Osteocyte (in vitro differentiated cells): ENCODE data around the gene TERT. TPM values are rescaled to one million over a fixed set of nuclear protein-coding genes. Genes with fewer than 3 reads are reported as not detected.

Experiments used
- DNase-seq: peaks from one replicate; pipeline ENCODE4 v3.0.0; 2021; ENCODE audit warnings: mixed read lengths; ENCODE audit not compliant: unreplicated experiment; ENCODE audit errors: extremely low spot score
- H3K27ac Mint-ChIP-seq: one replicate; pipeline ENCODE4 v1.8.0; 2021; ENCODE audit warnings: mild to moderate bottlenecking, mixed read lengths; ENCODE audit not compliant: unreplicated experiment
- H3K27me3 Mint-ChIP-seq: one replicate; pipeline ENCODE4 v1.8.0; 2021; ENCODE audit warnings: mixed read lengths; ENCODE audit not compliant: unreplicated experiment
- H3K36me3 Mint-ChIP-seq: one replicate; pipeline ENCODE4 v1.8.0; 2021; ENCODE audit warnings: mixed read lengths; ENCODE audit not compliant: unreplicated experiment
- H3K4me1 Mint-ChIP-seq: one replicate; pipeline ENCODE4 v1.8.0; 2021; ENCODE audit warnings: mixed read lengths; ENCODE audit not compliant: unreplicated experiment
- H3K4me3 Mint-ChIP-seq: one replicate; pipeline ENCODE4 v1.8.0; 2021; ENCODE audit warnings: mild to moderate bottlenecking, moderate library complexity, mixed read lengths; ENCODE audit not compliant: unreplicated experiment
- H3K9me3 Mint-ChIP-seq: one replicate; pipeline ENCODE4 v1.8.0; 2021; ENCODE audit warnings: mixed read lengths; ENCODE audit not compliant: unreplicated experiment
- total RNA-seq: library from RNA; stranded (reverse); gene quantifications from 2 replicates; pipeline ENCODE4 v1.2.1, GENCODE V29; 2021
- TF ChIP-seq, protein P1 (sequence below): fragments of 200-600 bp; sonication (generic); IDR thresholded peaks from 2 replicates; pipeline ENCODE4 v1.5.0; 2021; ENCODE audit warnings: antibody characterized with exemption, mild to moderate bottlenecking, moderate library complexity

TERT gene
- total RNA-seq, 1 donor from 2014 or later: not detected

DNA sequence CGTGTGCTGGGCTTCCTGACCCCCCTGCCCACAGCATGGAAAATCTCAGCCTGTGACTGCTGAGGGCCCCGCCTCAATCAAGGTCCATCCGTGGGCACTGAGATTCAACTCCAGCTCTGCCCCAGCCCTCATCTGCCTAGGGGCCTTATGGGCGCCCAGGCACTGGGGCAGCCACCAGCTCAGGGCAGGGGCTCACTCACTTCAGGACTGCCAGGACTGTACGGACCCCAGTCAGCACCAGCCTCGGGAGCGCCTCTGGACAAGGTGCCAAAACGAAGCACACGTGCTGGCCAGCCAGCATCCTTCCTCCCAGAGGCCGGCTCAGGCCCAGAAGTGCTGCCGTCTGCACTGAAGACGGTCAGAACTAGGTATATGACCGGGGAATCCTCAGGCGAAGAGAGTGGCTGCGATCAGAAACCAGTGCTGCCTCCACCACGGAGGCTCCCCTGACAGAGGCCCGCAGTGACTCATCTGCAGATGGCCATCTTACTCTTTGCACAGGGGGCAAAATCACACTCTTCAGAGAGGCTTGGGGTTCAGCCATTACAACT lies 30.4 kb upstream of the TERT start:
- H3K4me3 Mint-ChIP-seq: no peak overlapping the region
- no peak overlapping the region for H3K27ac Mint-ChIP-seq
- peaks cover 22% of the 10 kb centered on the region for H3K4me1 Mint-ChIP-seq
- TF ChIP-seq, protein P1, sequence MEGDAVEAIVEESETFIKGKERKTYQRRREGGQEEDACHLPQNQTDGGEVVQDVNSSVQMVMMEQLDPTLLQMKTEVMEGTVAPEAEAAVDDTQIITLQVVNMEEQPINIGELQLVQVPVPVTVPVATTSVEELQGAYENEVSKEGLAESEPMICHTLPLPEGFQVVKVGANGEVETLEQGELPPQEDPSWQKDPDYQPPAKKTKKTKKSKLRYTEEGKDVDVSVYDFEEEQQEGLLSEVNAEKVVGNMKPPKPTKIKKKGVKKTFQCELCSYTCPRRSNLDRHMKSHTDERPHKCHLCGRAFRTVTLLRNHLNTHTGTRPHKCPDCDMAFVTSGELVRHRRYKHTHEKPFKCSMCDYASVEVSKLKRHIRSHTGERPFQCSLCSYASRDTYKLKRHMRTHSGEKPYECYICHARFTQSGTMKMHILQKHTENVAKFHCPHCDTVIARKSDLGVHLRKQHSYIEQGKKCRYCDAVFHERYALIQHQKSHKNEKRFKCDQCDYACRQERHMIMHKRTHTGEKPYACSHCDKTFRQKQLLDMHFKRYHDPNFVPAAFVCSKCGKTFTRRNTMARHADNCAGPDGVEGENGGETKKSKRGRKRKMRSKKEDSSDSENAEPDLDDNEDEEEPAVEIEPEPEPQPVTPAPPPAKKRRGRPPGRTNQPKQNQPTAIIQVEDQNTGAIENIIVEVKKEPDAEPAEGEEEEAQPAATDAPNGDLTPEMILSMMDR: no peak
- peaks cover 38% of the 10 kb centered on the region for H3K36me3 Mint-ChIP-seq
- no peak for DNase-seq
- peaks cover 6% of the 10 kb centered on the region for H3K9me3 Mint-ChIP-seq
- H3K27me3 Mint-ChIP-seq: no peaks in the 10 kb centered on the region

DNA sequence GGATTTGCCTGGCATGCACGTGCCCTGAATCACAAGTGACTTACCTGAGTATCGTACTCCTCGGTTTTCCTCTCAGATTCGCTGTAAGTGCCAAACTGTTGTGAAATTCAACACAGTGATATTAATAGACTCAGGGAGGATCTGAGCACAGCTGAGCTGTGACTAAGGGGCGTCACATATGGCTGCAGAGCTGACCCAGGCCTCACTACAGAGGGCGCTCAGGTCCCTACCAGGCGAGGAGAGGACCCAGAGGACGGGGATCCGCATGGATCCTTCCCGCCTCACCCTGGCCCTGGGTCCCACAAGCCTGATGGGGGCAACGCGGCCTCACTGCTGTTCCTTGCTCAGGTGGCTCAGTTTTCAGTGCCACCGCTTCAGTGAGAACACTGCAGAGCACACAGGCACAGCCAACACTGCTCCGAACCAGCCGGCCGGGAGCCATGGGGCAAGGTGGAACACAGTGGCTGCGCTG lies 29.9 kb upstream of the TERT start:
- H3K9me3 Mint-ChIP-seq: peaks cover 6% of the 10 kb centered on the region

DNA sequence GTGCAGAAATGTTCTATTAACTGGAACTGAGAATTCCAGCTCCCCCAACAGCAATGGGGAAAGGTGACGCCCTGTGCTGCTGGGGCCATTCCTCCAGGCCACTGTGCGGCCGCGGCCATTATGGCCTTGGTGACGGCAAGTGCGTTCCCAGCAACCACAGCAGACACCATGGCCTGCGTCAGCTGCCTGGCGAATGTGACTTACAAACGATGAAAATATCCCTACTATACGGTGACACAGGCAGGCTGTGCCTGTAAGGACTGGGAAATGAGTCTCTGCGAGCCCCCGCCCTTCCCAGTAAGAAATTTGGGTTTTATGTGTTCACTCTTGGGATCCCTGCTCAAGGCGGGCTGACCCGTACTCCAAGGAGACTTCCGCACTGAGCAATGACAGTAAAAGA lies 29.4 kb upstream of the TERT start:
- Mint-ChIP-seq H3K4me3 (no peak overlapping the region), H3K27me3 (no peaks in the 10 kb centered on the region), H3K27ac (no peak overlapping the region), H3K9me3 (peaks cover 6% of the 10 kb centered on the region), H3K4me1 (peaks cover 22% of the 10 kb centered on the region), H3K36me3 (peaks cover 38% of the 10 kb centered on the region)
- TF ChIP-seq, protein P1: no peak
- no peak for DNase-seq

More for the DNA sequence above, 29.9 kb upstream of the TERT start:
- no peak for DNase-seq
- peaks cover 38% of the 10 kb centered on the region for H3K36me3 Mint-ChIP-seq
- H3K27ac Mint-ChIP-seq: no peak overlapping the region
- H3K4me1 Mint-ChIP-seq: peaks cover 22% of the 10 kb centered on the region
- TF ChIP-seq, protein P1: no peak
- no peaks in the 10 kb centered on the region for H3K27me3 Mint-ChIP-seq
- H3K4me3 Mint-ChIP-seq: no peak overlapping the region

DNA sequence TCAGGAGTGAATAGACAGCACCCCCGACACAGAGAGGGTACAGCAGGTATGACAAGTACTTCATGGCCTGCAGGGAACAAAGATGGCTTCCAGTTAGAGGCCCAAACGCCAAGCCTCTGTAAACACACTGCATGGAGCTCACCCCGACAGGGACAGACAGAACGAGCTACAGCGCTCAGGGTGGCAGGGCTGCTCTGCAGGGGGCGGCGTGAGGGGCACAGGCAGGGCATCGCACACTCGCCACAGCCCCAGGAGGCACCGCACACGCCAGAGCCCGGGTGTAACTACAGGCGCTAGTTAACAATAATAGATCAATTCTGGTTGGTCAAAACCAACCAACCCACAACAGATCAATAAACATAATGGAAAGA lies 28.9 kb upstream of the TERT start:
- TF ChIP-seq, protein P1: no peak
- Mint-ChIP-seq H3K27ac (no peak overlapping the region), H3K4me3 (no peak overlapping the region), H3K36me3 (peaks cover 40% of the 10 kb centered on the region), H3K4me1 (peaks cover 21% of the 10 kb centered on the region), H3K9me3 (peaks cover 3% of the 10 kb centered on the region), H3K27me3 (no peaks in the 10 kb centered on the region)
- no peak for DNase-seq

DNA sequence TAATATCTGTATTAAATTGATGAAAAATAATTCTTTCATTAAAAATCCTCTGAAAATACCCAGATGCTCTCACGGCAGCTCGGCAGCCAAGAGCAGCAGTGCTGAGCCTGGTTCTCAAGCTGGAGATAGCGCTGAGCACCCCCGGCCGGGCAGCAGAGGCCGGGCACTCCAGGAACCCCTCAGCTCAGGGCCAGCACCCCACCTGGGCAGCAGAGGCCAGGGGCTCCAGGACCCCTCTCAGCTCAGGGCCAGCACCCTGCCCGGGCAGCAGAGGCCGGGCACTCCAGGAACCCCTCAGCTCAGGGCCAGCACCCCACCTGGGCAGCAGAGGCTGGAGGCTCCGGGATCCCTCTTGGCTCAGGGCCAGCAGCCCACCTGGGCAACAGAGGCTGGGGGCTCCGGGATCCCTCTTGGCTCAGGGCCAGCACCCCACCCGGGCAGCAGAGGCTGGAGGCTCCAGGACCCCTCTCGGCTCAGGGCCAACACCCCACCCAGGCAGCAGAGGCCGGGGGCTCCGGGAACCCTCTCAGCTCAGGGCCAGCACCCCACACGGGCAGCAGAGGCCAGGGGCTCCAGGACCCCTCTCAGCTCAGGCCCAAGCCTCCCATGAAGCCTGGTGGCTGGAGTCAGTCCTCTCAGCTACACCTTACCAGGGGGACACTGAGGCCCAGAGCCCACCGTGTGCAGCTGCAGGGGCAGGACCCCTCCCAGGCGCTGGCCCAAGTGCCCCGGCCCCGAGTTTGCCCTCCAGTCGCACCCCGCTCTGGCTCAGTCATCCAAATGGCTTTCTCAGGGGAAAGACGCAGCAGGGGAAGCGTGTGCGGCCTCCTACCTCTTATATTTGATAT lies 28.3 kb upstream of the TERT start:
- Mint-ChIP-seq H3K4me3 (no peak overlapping the region), H3K9me3 (no peaks in the 10 kb centered on the region), H3K36me3 (peaks cover 40% of the 10 kb centered on the region), H3K4me1 (peaks cover 16% of the 10 kb centered on the region), H3K27ac (no peak overlapping the region), H3K27me3 (no peaks in the 10 kb centered on the region)
- TF ChIP-seq, protein P1: no peak
- DNase-seq: no peak
